ENCODE measurements around the gene KCNN3.

Gene KCNN3

DNA sequence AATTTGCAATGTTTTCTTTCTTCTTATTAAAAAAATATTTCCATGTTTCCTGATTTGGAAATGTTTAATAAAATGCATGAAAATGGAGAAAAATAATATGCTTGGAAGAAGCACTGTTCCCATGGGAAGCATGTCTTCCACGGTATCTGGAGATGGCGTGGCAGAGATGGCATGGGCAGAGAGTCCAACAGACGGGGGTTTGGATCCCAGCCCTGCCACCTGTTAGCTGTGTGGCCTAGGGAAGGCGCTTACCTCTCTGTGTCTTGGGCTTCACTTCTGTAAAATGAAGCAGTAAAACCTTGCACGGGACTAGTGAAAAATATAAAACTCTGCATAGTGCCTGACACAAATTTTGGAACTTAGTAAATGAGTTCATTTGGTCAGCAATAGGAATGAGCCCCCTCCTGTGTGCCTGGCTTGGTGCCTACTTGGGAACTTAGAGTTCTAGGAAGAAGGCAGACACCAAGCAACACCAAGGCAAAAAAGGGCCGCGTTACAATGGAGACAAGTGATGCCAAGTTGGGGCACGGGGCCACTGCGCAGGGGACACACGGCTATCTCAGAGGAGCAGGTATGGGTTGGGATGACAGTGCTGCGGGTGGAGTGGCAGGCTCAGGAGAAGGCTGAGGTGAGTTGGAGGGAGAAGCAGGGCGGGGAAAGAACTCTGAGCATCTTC lies 124.2 kb downstream of the KCNN3 start:
- peak; percentile 41 for DNase-seq (ENCODE audit: low spot score)
- TF ChIP-seq, protein P1, sequence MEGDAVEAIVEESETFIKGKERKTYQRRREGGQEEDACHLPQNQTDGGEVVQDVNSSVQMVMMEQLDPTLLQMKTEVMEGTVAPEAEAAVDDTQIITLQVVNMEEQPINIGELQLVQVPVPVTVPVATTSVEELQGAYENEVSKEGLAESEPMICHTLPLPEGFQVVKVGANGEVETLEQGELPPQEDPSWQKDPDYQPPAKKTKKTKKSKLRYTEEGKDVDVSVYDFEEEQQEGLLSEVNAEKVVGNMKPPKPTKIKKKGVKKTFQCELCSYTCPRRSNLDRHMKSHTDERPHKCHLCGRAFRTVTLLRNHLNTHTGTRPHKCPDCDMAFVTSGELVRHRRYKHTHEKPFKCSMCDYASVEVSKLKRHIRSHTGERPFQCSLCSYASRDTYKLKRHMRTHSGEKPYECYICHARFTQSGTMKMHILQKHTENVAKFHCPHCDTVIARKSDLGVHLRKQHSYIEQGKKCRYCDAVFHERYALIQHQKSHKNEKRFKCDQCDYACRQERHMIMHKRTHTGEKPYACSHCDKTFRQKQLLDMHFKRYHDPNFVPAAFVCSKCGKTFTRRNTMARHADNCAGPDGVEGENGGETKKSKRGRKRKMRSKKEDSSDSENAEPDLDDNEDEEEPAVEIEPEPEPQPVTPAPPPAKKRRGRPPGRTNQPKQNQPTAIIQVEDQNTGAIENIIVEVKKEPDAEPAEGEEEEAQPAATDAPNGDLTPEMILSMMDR (IDR thresholded peaks at IDR 0.05), result no peak
- H3K27ac ChIP-seq, result no peak overlapping the region
- H3K4me3 ChIP-seq, result no peak overlapping the region

DNA sequence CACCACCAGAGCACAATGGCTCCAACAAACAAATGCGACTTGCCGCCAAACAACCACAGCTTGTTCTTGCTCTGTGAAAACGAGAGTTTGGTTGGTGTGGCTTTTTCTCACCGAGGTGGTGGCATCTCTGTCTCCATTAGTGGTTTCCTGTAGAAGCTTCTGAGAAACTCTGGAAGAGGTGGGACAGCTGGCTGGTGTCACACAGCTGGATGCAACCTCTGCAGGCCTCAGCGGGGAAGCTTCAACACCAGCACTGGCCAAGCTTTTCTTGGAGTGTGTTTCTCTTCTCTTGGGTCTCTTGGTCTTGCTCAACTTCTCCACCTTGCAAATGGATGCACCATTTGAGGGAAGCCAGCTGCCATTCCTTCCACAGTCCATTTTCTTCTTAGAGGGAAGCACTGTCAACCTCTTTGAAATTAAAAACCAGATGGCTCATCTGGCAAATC lies 124.8 kb downstream of the KCNN3 start:
- TF ChIP-seq, protein P1 (IDR thresholded peaks at IDR 0.05), result no peak
- DNase-seq (ENCODE audit: low spot score), result peak; percentile 66
- H3K4me3 ChIP-seq, result no peak overlapping the region
- H3K27ac ChIP-seq, result no peak overlapping the region

DNA sequence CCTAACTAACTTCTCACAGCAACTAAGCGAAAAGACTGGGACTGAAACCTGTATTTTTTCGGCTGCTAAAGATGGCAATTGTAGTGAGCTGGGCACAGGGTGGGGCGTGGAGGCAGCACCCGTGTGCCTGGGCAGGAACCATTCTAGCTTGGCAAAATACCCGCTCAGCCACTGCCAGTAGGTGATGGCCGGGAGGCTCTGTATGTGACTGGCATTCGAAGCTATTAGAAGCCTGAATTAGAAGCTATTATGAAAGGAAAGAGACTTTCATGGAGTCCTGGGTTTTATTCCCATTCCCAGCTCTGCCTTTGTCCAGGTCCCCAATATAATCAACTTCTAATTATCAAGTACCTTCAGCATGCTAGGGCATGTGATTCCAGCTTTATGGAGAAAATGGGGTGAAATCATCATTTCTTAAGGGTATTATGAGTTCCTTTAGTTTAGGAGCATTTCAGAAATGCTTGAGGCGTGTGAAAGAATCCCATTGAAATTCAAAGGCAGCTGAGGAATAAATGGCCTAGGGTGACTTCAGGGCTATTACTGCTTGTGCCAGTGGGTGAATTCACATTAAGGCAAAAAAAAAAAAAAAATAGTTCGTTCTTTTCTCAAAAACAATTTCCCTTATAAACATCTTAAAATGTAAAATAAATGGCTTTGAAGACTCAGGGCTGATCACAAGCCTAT lies 125.6 kb downstream of the KCNN3 start:
- Histone ChIP-seq H3K27ac (no peak overlapping the region), H3K4me3 (no peak overlapping the region)
- TF ChIP-seq, protein P1 (IDR thresholded peaks at IDR 0.05), result no peak
- DNase-seq (ENCODE audit: low spot score), result no peak

DNA sequence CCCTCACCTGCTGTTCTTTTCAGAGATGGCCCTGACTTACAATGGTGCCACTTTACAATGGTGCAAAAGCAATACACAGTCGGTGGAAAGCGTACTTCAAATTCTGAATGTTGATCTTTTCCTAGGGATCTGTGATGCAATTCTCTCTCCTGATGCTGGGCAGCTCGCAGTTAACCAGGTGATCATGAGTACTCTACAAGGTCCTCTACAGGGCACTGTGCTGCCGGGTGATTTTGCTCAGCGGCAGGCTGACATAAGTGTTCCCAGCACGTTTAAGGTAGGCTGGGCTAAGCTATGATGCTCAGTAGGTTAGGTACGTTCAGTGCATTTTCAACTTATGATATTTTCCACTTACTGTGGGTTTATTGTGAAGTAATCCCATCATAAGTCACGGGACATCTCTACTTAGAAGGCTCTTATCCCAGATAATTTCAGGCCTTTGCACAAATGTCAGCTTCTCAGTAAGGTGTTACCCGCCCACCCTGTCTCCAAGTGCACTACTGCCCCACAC lies 126.5 kb downstream of the KCNN3 start:
- H3K27ac ChIP-seq, result no peak overlapping the region
- TF ChIP-seq, protein P1 (IDR thresholded peaks at IDR 0.05), result no peak
- H3K4me3 ChIP-seq, result no peak overlapping the region
- DNase-seq (ENCODE audit: low spot score), result peak; percentile 26

DNA sequence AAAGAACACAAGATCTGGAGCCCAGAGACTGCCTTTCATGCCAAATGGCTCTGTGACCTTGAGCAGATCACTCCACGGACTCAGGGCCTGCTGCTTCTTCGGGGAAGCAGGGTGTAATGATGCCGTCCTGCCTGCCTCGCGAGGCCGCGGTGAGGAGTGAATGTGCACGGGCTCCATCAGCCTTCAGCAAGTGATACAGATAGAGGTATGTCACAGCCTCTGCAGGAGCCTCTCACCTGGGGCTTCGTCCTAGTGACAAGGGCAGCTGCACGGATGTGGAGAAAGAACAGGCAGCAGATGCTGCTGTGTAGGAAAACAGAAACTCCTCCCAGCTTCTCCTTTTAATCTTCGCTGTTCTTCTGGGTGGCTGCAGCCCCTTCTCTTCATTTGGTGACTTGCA lies 127.5 kb downstream of the KCNN3 start:
- TF ChIP-seq, protein P1 (IDR thresholded peaks at IDR 0.05), result no peak
- H3K4me3 ChIP-seq, result no peak overlapping the region
- DNase-seq (ENCODE audit: low spot score), result peak; percentile 59
- H3K27ac ChIP-seq, result no peak overlapping the region

DNA sequence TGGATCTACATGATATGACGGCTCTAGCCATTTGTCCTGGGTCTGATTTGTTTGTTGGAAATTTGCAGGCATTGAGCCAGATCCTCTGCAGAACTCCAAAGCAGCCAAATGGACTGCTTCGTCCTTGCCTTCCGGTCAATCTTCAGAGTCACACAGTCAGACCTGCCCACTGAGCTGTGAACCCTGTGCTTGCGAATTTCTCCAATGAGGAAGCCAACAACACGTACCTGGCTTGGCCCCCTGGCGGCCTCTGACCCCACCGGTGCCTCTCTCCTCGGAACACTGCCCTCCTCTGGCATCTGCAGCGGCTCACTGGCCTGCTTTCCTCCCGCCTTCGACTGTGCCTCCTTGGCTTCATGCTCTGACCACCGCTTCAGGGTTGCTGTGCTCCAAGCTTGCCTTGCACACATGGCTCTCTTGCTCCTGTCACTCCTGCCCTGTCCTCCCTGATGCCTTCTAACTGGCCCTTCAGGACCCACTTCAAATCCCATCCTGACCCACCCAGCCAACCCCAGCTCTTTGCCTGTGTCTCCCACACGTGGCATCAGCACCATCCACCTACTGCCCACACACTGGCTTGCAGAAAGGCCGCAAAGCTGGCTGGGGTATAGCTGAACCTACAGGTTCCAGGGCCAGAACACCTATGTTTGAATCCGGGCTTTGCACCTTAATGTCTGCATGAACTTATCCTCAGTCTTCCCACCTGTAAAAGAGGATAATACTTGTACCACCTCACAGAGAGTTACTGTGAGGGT lies 128.2 kb downstream of the KCNN3 start:
- TF ChIP-seq, protein P1 (IDR thresholded peaks at IDR 0.05), result no peak
- no peak overlapping the region for H3K27ac ChIP-seq
- DNase-seq (ENCODE audit: low spot score), result peak; percentile 59

More for the DNA sequence above, 128.2 kb downstream of the KCNN3 start:
- H3K4me3 ChIP-seq, result no peak overlapping the region
